SW480 (cell line): ENCODE measurements around the gene SHC3.

Experiments
- DNase-seq: peaks from one replicate; pipeline ENCODE4 v3.0.0-alpha.2; 2016; ENCODE audit warnings: low spot score

The SHC3 gene

DNA sequence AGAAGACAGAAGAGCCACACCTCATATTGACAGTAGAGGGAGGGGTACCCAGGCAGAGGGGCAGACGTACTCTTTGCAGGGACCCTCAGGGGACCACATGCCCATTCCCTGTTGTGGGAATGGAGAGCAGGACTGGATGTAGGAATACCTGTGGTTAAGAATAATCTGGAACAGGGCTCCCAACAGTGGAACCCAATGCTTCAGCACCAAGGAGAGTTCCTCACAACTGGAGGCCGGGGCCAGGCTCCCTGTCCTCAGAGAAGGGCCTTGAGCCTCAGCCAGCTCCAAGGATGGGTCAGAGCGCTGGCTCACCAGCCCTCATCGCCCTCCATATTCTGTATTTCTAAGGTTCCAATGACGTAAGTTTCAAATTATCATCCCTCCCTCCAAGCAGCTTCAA is 7.4 kb upstream of the SHC3 start:
- no peak for DNase-seq

- DNase-seq, result no peak
These were observed 4.5 kb upstream of the SHC3 start for GRCh38 chr9:89183146-89183545.

GRCh38 chr9:89182369-89182768 is 3.8 kb upstream of the SHC3 start:
- no peak for DNase-seq

GRCh38 chr9:89179895-89180734 is 1.5 kb upstream of the SHC3 start:
- DNase-seq, result peak; percentile 96

DNA sequence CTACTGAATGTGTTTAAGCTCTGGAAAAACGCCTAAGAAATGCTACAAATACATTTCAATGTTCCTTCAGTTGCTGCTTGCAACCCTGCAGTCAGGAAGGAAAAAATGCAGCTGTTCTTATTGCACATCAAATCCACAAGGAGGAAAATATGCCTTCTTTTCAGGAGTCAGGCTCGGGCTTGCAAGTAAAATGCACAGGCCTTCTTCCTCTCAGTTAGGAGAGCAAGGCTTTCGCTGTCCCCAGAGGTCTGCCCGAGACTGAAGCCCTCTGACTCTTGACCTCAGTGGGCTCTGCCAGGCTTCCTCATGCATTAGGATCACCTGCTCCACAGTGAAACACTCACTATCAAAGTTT is 899 bp upstream of the SHC3 start:
- peak; percentile 30 for DNase-seq

DNA sequence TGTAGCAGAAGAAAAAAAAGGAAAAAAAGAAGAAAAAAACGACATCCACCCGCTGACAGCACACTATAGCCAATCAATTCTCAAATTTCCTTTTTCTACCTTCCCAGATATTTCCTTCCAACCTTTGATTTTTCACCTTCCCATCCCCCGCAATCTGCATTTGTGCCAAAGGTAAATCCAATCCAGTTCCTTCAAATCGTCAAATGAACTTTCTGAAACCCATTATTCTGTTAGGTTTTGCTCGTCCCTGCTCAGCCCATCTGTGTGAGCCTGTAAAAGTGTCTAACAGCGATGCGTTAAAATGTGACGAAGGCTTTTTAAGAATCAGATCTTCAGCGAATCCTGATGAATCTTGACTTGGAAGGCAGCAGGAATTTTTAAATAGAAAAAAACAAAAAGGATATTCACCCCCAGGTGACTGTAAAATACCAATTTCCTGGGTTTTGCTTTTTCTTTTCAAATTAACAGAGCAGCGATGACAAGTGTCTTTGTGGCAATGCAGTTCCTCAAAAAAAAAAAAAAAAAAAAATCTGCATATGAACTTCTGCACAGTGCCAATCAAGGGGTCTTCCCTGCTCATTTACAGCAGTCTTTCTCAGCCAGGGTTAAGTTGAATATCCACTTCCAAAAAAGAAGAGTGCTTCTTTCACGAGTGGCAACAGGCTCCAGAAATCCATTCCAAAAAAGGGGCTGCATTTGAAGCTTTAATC is 367 bp upstream of the SHC3 start:
- no peak for DNase-seq

DNA sequence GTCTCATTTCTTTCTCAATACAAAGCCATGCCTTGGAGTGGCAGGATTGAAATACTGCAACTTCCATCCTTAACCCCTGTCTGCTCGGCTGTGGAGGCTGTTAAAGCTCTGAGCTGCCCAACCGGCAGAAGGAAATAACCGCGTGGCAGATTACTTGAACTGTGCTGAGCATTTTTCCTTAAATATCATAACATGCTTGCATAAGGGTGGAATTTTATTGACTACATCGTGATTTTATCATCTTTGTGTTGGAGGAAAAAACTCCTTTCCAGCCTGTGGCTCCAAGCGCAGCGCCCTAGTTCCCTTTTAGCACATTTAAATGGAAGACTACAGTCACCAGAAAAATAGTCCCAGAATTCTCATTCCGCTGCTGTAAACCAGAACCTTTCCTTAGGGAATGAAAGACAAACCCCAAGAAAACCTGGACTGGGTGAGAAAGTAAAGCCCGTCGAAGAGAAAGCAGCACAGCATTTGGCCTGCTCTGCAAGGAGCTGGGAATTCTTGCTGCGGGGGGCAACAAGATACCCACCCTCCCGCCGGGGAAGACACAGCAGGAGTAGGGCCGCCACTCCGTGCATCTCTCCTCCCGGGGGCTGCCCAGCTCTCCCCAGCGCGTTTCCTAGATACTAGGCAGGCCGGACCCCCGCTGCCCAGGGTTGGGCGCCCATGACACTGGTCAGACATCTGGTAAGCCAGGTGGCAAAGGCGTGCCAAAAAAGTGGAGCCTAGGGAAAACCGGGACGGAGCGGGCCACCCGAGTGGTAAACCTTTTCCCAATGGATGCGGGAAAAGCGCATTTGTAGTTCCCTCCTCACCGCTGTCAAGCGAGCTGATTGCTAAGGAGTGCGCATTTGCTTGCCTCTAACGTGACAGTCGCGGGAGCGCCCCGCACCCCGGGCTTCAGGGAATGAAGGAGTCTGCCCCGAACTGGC is 1.3 kb downstream of the SHC3 start:
- no peak for DNase-seq

DNA sequence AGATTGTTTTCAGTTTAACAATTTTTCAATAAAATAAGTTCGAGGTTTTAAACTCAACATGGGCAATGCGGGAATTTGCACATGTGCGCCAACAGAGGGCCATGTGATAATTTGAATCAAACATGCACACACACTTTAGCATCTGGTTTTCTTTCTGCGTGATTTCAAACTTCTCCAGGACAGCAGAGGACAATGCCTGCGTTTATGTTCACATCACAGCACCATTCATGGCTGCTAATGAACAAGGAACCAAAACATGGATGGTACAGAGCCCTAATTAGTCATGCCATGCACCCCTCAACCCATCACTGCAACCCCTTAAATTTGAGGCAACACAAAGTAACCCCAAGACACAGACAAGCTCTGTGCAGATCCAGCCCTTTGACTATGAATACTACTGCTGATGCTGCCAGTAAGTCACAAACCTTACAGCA is 2.8 kb downstream of the SHC3 start:
- DNase-seq, result no peak

DNA sequence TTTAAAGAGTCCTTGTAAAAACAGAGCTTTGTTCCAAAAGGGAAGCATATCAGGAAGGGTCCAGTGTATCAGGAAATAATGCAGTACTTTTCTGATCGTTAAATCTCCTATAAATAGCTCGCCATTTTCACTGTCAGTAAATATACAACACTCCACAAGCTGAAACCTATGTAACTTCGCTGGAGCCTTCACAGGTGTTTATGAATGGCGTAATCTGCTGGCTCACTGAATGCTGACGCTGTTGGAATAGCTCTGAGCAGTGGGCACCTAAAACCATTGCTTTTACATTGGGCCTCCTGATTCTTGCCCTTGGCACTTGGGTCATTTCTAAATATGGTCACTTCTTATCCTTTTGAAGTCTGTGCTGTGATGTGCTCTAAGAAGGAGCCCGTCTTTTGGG is 4.3 kb downstream of the SHC3 start:
- DNase-seq, result no peak

DNA sequence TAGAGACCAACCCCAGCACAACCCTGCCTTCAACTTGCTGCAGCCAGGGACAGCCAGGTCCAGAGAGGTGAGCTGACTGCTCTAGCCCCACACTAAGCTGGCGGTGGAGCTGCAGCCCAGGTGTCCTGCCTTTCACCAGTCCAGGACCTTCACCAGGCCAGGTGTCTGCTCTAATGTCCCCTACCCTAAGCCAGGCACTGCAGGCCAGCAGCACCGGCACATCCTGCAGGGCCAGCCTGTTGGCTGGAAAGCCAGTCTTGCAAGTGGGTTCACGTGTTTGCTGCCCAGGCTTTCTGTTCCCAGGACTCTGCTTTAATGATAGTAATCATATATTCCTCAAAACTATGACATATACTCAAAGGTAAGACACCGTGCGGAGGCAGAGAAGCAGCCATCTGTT is 5.5 kb downstream of the SHC3 start:
- DNase-seq, result no peak

- DNase-seq, result no peak
These were observed 6.2 kb downstream of the SHC3 start for GRCh38 chr9:89172398-89172797.

- peak; percentile 22 for DNase-seq
These were observed 6.9 kb downstream of the SHC3 start for GRCh38 chr9:89171693-89172092.

- DNase-seq, result no peak
These were observed 7.4 kb downstream of the SHC3 start for GRCh38 chr9:89171231-89171630.

GRCh38 chr9:89168901-89169813 is 9.5 kb downstream of the SHC3 start:
- no peak for DNase-seq

GRCh38 chr9:89167788-89168187 is 10.8 kb downstream of the SHC3 start:
- DNase-seq, result no peak

DNA sequence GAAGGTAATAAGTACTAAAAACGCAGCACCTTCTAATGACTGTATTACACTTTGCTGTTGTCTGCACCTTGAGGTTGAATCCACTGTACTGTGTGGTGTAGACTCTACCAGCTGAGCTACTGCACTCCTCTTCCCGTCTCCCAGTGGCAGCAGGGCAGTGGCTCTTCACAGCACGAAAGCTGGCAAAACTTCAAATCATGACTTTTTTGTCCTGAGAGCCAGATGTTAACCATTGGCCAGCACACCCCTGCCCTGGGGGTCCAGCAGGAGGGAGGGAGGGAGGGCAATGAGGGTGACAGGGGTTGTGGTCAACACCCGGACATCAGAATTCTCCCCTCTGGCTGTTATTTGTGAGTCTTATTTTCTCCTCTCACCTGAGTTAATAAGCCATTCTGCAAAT is 11.8 kb downstream of the SHC3 start:
- DNase-seq, result no peak

GRCh38 chr9:89165880-89166279 is 12.7 kb downstream of the SHC3 start:
- DNase-seq, result no peak

- DNase-seq, result no peak
These were observed 13.3 kb downstream of the SHC3 start for GRCh38 chr9:89165341-89165740.

DNA sequence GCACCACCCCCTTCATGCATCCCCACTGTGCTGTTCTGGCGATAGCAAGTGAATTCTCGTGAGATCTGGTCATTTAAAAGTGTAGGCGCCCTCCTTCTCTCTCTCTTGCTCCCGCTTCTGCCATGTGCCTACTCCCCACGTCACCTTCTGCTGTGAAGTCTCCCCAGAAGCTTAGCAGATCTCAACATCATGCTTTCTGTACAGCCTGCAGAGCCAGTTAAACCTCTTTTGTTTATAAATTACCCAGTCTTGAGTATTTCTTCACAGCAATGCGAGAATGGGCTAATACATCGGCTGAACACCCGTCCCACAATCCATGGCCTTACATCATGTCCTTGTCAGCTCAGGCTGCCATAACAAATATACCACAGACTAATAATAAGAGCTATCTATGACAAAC is 17.4 kb downstream of the SHC3 start:
- DNase-seq, result no peak

GRCh38 chr9:89160806-89161205 is 17.8 kb downstream of the SHC3 start:
- no peak for DNase-seq

- peak; percentile 53 for DNase-seq
These were observed 23.8 kb downstream of the SHC3 start for GRCh38 chr9:89154651-89155336.
